OCI-LY7 (cell line): Measurements from ENCODE around the gene PAOX.

ENCODE experiments used
- CTCF ChIP-seq: fragments of 200-600 bp; sonication (generic); conservative IDR thresholded peaks from 2 replicates; pipeline ENCODE4 v1.5.1; 2014; ENCODE audit warnings: mild to moderate bottlenecking, antibody characterized with exemption, low read length, moderate library complexity, mixed read lengths
- EZH2phosphoT487 ChIP-seq: fragments of 200-600 bp; sonication (generic); IDR thresholded peaks from 2 replicates; pipeline ENCODE4 v1.6.1; 2018; ENCODE audit warnings: low read depth, borderline replicate concordance, mild to moderate bottlenecking, mixed run types, antibody characterized with exemption, low read length, moderate library complexity, mixed read lengths

- TF ChIP-seq CTCF (peak; percentile 78), EZH2phosphoT487 (no peak)
Observed at GRCh38 chr10:133438711-133439273, 59.7 kb downstream of the PAOX start.
